Thoracic aorta (tissue), 2 donors: Measurements from ENCODE around the gene RPS16. TPM values are rescaled to one million over a fixed set of nuclear protein-coding genes. Genes with fewer than 3 reads are reported as not detected.

Experiments used
- ATAC-seq: fragments of 150-250 bp; one replicate; pipeline ENCODE4 v1.8.0; 2017; ENCODE audit warnings: low read depth; ENCODE audit not compliant: insufficient number of reproducible peaks, low FRiP score
- DNase-seq: peaks from one replicate; pipeline ENCODE4 v3.0.0-alpha.2; 2020; ENCODE audit warnings: low spot score
- H3K27ac ChIP-seq, 2 donors: fragments of 200-600 bp; sonication (generic); 1 replicate in 1 of 2; 2 replicates in 1 of 2; pipeline ENCODE4 v1.5.1; 2016; ENCODE audit warnings: mild to moderate bottlenecking in 2 of 2, moderate library complexity in 2 of 2
- H3K27me3 ChIP-seq: fragments of 200-600 bp; sonication (generic); replicated peaks from 2 replicates; pipeline ENCODE4 v1.6.0; 2016; ENCODE audit warnings: mild to moderate bottlenecking; ENCODE audit not compliant: insufficient read depth
- H3K36me3 ChIP-seq: fragments of 200-600 bp; sonication (generic); one replicate; pipeline ENCODE4 v1.5.1; 2016
- H3K4me1 ChIP-seq, 2 donors: fragments of 200-600 bp; sonication (generic); 1 replicate in 1 of 2; 2 replicates in 1 of 2; pipeline versions ENCODE4 v1.5.1 to v1.6.0; 2016; ENCODE audit warnings: low read depth in 2 of 2, mild to moderate bottlenecking in 1 of 2; ENCODE audit not compliant: control insufficient read depth in 1 of 2
- H3K4me3 ChIP-seq: fragments of 200-600 bp; sonication (generic); 2 replicates; pipeline ENCODE4 v1.5.1; 2016; ENCODE audit warnings: mild to moderate bottlenecking
- H3K9me3 ChIP-seq: fragments of 200-600 bp; sonication (generic); 2 replicates; pipeline ENCODE4 v1.5.1; 2016
- total RNA-seq, 2 donors: library from RNA; depleted of rRNA; stranded (reverse); fragments of >200 nt; gene quantifications; one replicate each; pipeline versions ENCODE4 v1.1.0 to v1.2.3, GENCODE V29; 2016
- TF ChIP-seq, protein P1 (sequence below): fragments of 200-600 bp; sonication (generic); IDR thresholded peaks from one replicate; pipeline ENCODE4 v1.5.1; 2019; ENCODE audit warnings: antibody characterized with exemption

RPS16 gene
- total RNA-seq, 2 donors from 2014 or later: 716 to 775 TPM

DNA sequence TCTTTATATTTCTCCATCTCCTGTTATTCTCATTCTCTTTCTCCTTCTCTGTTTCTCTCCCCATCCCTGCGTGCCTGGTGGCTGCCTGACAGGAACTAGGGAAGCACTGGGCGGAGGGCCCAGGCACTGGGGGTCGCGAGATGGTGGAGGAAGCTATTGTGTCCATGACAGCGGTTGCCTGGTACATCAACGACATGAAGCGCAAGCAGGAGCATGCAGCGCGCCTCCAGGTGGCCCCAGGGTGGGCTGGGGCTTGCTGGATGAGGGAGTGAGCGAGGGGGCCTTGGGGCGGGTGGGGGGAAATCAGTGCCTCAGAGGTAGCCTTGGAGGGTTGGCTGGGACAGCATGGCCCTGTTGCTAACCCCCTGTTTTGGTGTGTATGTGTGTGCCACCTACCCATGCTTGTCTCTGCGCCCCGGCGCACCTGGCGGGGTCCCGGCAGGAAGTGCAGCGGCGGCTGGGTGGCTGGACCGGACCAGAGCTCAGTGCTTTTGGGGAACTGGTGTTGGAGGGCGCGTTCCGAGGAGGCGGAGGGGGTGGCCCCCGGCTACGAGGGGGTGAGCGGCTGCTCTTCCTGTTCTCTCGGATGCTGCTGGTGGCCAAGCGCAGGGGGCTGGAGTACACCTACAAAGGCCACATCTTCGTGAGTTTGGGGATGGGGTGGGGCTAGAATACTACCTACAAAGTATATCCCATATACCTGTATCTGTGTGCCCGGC is 18.1 kb downstream of the RPS16 start:
- Histone ChIP-seq H3K27me3 (no peaks in the 10 kb centered on the region), H3K4me3 (no peak overlapping the region), H3K36me3 (peaks cover 59% of the 10 kb centered on the region), H3K27ac (peak overlapping the region in 1 of 2 donors; percentile 50), H3K4me1 (peaks cover 19 to 33% of the 10 kb centered on the region in 2 donors), H3K9me3 (no peaks in the 10 kb centered on the region)
- TF ChIP-seq, protein P1, sequence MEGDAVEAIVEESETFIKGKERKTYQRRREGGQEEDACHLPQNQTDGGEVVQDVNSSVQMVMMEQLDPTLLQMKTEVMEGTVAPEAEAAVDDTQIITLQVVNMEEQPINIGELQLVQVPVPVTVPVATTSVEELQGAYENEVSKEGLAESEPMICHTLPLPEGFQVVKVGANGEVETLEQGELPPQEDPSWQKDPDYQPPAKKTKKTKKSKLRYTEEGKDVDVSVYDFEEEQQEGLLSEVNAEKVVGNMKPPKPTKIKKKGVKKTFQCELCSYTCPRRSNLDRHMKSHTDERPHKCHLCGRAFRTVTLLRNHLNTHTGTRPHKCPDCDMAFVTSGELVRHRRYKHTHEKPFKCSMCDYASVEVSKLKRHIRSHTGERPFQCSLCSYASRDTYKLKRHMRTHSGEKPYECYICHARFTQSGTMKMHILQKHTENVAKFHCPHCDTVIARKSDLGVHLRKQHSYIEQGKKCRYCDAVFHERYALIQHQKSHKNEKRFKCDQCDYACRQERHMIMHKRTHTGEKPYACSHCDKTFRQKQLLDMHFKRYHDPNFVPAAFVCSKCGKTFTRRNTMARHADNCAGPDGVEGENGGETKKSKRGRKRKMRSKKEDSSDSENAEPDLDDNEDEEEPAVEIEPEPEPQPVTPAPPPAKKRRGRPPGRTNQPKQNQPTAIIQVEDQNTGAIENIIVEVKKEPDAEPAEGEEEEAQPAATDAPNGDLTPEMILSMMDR: no peak
- DNase-seq: no peak
- ATAC-seq: no peak

GRCh38 chr19:39416152-39417120 is 19.3 kb downstream of the RPS16 start:
- ATAC-seq (no peak), DNase-seq (no peak)
- no peaks in the 10 kb centered on the region for H3K9me3 ChIP-seq
- TF ChIP-seq, protein P1: no peak
- no peak overlapping the region for H3K4me3 ChIP-seq
- H3K36me3 ChIP-seq: peaks cover 48% of the 10 kb centered on the region
- peak overlapping the region; percentile 35 to 40 for H3K27ac ChIP-seq
- peaks cover 19 to 35% of the 10 kb centered on the region in 2 donors for H3K4me1 ChIP-seq
- H3K27me3 ChIP-seq: no peaks in the 10 kb centered on the region

DNA sequence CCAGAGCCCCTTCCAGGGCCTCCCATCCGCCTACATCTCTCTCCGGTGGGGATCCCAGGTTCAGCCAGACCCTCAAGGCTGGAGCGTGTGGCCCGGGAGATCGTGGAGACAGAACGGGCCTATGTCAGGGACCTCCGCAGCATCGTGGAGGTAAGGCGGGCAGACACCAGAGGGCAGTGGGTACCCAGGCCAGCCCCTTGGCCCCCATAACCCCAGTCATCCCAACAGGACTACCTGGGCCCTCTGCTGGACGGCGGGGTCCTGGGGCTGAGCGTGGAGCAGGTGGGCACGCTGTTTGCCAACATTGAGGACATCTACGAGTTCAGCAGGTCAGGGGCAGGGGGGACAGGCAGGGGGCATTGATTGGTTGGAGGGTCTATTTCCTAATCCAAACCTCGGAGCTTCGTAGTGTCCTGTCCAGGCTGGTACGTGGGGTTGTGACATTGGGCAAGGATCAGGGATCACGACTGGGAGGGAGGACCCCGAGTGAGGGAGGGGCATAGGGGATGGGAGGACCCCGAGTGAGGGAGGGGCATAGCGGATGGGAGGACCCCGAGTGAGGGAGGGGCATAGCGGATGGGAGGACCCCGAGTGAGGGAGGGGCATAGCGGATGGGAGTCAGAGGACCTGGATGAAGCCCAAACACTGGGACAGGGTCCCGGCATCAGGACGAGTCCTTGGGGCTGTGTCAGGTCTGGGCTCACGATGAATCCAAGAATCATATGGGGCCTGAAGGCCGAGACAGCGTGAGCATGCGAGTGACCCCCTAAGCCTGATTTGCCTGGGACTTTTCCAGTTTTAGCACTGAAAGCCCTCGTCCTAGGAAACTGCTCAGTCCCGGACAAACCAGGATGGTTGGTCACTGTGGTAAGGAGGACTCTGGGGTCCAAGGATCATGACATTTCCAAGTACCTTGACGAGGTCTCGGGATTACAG is 20.4 kb downstream of the RPS16 start:
- Histone ChIP-seq H3K36me3 (peaks cover 38% of the 10 kb centered on the region), H3K4me1 (peaks cover 26 to 46% of the 10 kb centered on the region in 2 donors), H3K27ac (peak overlapping the region; percentile 35 to 40), H3K4me3 (peak overlapping the region; percentile 94), H3K27me3 (no peaks in the 10 kb centered on the region), H3K9me3 (no peaks in the 10 kb centered on the region)
- no peak for DNase-seq
- ATAC-seq: no peak
- TF ChIP-seq, protein P1: no peak

DNA sequence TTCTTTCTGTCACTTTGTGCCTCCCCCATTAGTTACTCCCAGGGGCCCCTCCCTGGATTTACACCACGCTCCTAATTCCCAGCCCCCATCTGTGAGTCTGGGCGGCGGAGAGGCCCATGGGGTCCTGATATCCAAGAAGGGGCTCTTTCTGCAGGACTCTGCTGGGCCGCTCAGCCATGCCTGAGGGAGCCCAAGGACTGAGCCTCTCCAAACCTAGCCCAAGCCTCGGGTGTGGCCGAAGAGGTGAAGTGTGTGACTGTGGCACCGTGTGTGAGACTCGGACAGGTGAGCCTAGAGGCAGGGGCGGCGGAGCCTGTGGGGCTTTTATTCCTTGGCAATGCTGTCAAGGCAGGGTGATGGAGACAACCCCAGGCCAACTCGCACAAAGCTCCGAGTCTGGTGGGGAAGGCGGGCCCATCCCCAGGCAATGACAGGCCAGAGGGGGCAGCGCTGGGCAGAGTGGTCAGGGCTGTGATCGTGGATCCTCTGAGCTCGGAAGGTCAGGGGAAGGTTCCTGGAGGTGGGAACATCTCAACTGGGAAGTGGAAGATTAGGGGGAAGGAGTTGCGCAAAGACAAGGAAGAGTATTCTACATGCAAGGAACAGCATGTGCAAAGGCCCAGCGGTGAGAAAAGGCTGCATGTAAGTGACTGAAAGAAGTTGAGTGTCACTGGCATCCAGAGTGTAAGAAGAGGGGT is 21.7 kb downstream of the RPS16 start:
- Histone ChIP-seq H3K36me3 (peaks cover 30% of the 10 kb centered on the region), H3K4me3 (peak overlapping the region; percentile 94), H3K27ac (peak overlapping the region; percentile 93 to 100), H3K4me1 (peaks cover 26 to 48% of the 10 kb centered on the region in 2 donors), H3K27me3 (no peaks in the 10 kb centered on the region), H3K9me3 (no peaks in the 10 kb centered on the region)
- DNase-seq (no peak), ATAC-seq (no peak)
- TF ChIP-seq, protein P1: no peak
